Neuronal stem cell (in vitro differentiated cells): ENCODE data around the gene GJB5.

Experiments
- DNase-seq: peaks from one replicate; pipeline ENCODE4 v3.0.0-alpha.2; 2013; ENCODE audit warnings: low spot score
- H2AFZ ChIP-seq: one replicate; pipeline ENCODE4 v1.6.1; 2013; ENCODE audit warnings: mild to moderate bottlenecking, low read length, inconsistent platforms
- H2AK5ac ChIP-seq: 2 replicates; pipeline ENCODE4 v1.6.1; 2013; ENCODE audit warnings: low read depth, mild to moderate bottlenecking, inconsistent platforms, low read length, moderate library complexity, mixed read lengths
- H2BK120ac ChIP-seq: 2 replicates; pipeline ENCODE4 v1.6.1; 2013; ENCODE audit warnings: low read depth, mild to moderate bottlenecking, inconsistent platforms, low read length, moderate library complexity, mixed read lengths
- H2BK12ac ChIP-seq: one replicate; pipeline ENCODE4 v1.6.1; 2013; ENCODE audit warnings: low read length, inconsistent platforms
- H2BK15ac ChIP-seq: 2 replicates; pipeline ENCODE4 v1.6.1; 2013; ENCODE audit warnings: mild to moderate bottlenecking, low read length, inconsistent platforms, mixed read lengths
- H2BK5ac ChIP-seq: one replicate; pipeline ENCODE4 v1.6.1; 2013; ENCODE audit warnings: inconsistent platforms, mild to moderate bottlenecking, low read length, moderate library complexity
- H3K14ac ChIP-seq: one replicate; pipeline ENCODE4 v1.6.1; 2013; ENCODE audit warnings: low read length, inconsistent platforms
- H3K18ac ChIP-seq: 2 replicates; pipeline ENCODE4 v1.6.1; 2013; ENCODE audit warnings: low read length, inconsistent platforms
- H3K23ac ChIP-seq: 2 replicates; pipeline ENCODE4 v1.6.1; 2013; ENCODE audit warnings: low read depth, mild to moderate bottlenecking, mixed read lengths, low read length, inconsistent platforms; ENCODE audit not compliant: poor library complexity
- H3K27ac ChIP-seq: replicated peaks from 3 replicates; pipeline ENCODE4 v1.5.1; 2013; ENCODE audit warnings: low read length, inconsistent platforms
- H3K27me3 ChIP-seq, 3 experiments: 2 replicates each; pipeline ENCODE4 v1.6.1; 2013; ENCODE audit warnings: low read length in 3 of 3, mild to moderate bottlenecking in 2 of 3, inconsistent platforms in 1 of 3, low read depth in 1 of 3, mixed read lengths in 1 of 3, moderate library complexity in 1 of 3; ENCODE audit not compliant: control insufficient read depth in 3 of 3, insufficient read depth in 3 of 3
- H3K36me3 ChIP-seq, 2 donors: replicated peaks in 1 of 2; 2 replicates each; pipeline ENCODE4 v1.6.1; 2013; ENCODE audit warnings: low read length in 2 of 2; ENCODE audit not compliant: control insufficient read depth in 2 of 2, insufficient read depth in 2 of 2
- H3K4ac ChIP-seq: 2 replicates; pipeline ENCODE4 v1.6.1; 2013; ENCODE audit warnings: inconsistent platforms, mild to moderate bottlenecking, low read length, moderate library complexity
- H3K4me1 ChIP-seq, 2 donors: 1 replicate in 1 of 2; 2 replicates in 1 of 2; pipeline ENCODE4 v1.6.1; 2013; ENCODE audit warnings: low read length in 2 of 2, low read depth in 1 of 2; ENCODE audit not compliant: control insufficient read depth in 2 of 2, insufficient read depth in 1 of 2
- H3K4me2 ChIP-seq: one replicate; pipeline ENCODE4 v1.6.1; 2013; ENCODE audit warnings: mild to moderate bottlenecking, low read length, inconsistent platforms; ENCODE audit not compliant: insufficient read depth, poor library complexity, severe bottlenecking
- H3K4me3 ChIP-seq, 2 donors: 2 replicates each; pipeline ENCODE4 v1.5.1; 2013; ENCODE audit warnings: low read length in 2 of 2, mild to moderate bottlenecking in 2 of 2, inconsistent platforms in 1 of 2, moderate library complexity in 1 of 2
- H3K79me1 ChIP-seq: one replicate; pipeline ENCODE4 v1.6.1; 2013; ENCODE audit warnings: low read depth, mild to moderate bottlenecking, inconsistent platforms, low read length, moderate library complexity
- H3K9ac ChIP-seq: one replicate; pipeline ENCODE4 v1.6.1; 2013; ENCODE audit warnings: mild to moderate bottlenecking, low read depth, low read length, inconsistent platforms; ENCODE audit not compliant: poor library complexity
- H3K9me3 ChIP-seq, 2 donors: replicated peaks in 1 of 2; 2 replicates each; pipeline versions ENCODE3 to v1.6.1; 2013; ENCODE audit warnings: low read length in 2 of 2, mild to moderate bottlenecking in 2 of 2, inconsistent platforms in 1 of 2, low read depth in 1 of 2, mixed read lengths in 1 of 2, moderate library complexity in 1 of 2; ENCODE audit not compliant: control insufficient read depth in 2 of 2, insufficient read depth in 1 of 2
- H4K8ac ChIP-seq: one replicate; pipeline ENCODE4 v1.6.1; 2013; ENCODE audit warnings: low read depth, mild to moderate bottlenecking, inconsistent platforms, low read length, moderate library complexity
- H4K91ac ChIP-seq: one replicate; pipeline ENCODE4 v1.6.1; 2013; ENCODE audit warnings: low read length, low read depth, mild to moderate bottlenecking, inconsistent platforms; ENCODE audit not compliant: poor library complexity
- WGBS, 2 donors: extraction: QIAGEN DNeasy Blood & Tissue Kit; methylation state at CpG; one replicate each; pipeline ENCODE4 v1.1.7; 2013; ENCODE audit warnings: missing lambda C conversion rate in 2 of 2, mixed read lengths in 1 of 2; ENCODE audit not compliant: insufficient read length in 2 of 2, insufficient replicate concordance in 1 of 2; ENCODE audit errors: extremely low coverage in 2 of 2; 5-methylcytosine and 5-hydroxymethylcytosine counted together

GJB5 gene

DNA sequence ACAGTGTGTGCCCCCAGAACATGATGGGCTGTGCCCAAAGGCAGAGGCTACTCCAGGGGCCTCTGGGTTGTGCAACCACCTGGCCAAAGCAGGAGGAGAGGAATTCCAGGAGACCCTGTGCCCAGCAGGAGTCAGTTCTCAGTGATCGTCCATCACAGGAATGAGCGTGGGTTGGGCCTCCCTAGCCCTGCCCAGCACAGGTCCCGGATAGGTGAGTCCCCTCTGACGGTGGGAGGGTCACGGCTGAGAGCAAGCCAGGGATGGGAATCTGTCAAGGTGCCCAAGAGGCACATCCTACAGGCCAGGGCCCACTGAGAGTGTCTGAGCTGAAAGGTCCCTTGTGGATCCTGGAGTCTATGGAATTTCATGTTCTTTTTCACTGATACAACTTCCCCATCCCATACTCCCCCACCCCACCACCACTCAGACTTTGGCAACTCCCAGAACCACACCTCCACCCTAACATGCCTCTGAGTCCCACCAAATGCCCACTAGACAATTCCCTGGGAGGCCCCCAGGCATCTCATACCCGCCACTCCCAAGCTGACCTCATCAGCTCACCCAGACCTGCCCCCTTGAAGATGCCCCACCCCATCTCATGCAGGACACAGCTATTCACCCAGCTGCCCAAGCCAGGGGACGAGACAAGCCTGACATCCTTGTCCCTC lies 7.8 kb downstream of the GJB5 start:
- Histone ChIP-seq H3K4me2 (no peak overlapping the region), H2BK120ac (no peak overlapping the region), H3K4me3 (no peak overlapping the region), H3K23ac (no peak overlapping the region), H2BK12ac (no peak overlapping the region), H3K4me1 (peaks cover 0 to 2% of the 10 kb centered on the region in 2 donors), H3K36me3 (no peaks in the 10 kb centered on the region), H3K27me3 (peaks cover 0 to 13% (median 0%) of the 10 kb centered on the region in 3 experiments), H3K14ac (peak overlapping the region; percentile 76), H4K8ac (no peak overlapping the region), H3K9ac (no peak overlapping the region), H2BK5ac (no peak overlapping the region), H2BK15ac (no peak overlapping the region), H2AK5ac (no peak overlapping the region), H3K18ac (peak overlapping the region; percentile 2), H3K79me1 (no peaks in the 10 kb centered on the region), H3K4ac (no peak overlapping the region), H2AFZ (no peak overlapping the region), H3K9me3 (no peaks in the 10 kb centered on the region), H3K27ac (no peak overlapping the region), H4K91ac (no peak overlapping the region)
- DNase-seq, result no peak
- WGBS, 2 donors, result no CpG with 5 or more reads among the region's 7 CpGs

GRCh38 chr1:34763142-34763781 lies 8.4 kb downstream of the GJB5 start:
- Histone ChIP-seq H3K18ac (no peak overlapping the region), H2BK15ac (no peak overlapping the region), H3K27ac (no peak overlapping the region), H4K91ac (no peak overlapping the region), H2AFZ (no peak overlapping the region), H3K9ac (no peak overlapping the region), H3K4me1 (peaks cover 0 to 2% of the 10 kb centered on the region in 2 donors), H3K9me3 (no peaks in the 10 kb centered on the region), H3K23ac (no peak overlapping the region), H3K27me3 (peaks cover 0 to 15% (median 0%) of the 10 kb centered on the region in 3 experiments), H2BK120ac (no peak overlapping the region), H2BK5ac (no peak overlapping the region), H3K36me3 (no peaks in the 10 kb centered on the region), H3K79me1 (no peaks in the 10 kb centered on the region), H3K4ac (no peak overlapping the region), H3K4me2 (no peak overlapping the region), H3K4me3 (peak overlapping the region in 1 of 2 donors; percentile 9), H2BK12ac (no peak overlapping the region), H4K8ac (no peak overlapping the region), H2AK5ac (no peak overlapping the region), H3K14ac (peak overlapping the region; percentile 76)
- WGBS, 2 donors, result no CpG with 5 or more reads among the region's 8 CpGs
- DNase-seq, result no peak

DNA sequence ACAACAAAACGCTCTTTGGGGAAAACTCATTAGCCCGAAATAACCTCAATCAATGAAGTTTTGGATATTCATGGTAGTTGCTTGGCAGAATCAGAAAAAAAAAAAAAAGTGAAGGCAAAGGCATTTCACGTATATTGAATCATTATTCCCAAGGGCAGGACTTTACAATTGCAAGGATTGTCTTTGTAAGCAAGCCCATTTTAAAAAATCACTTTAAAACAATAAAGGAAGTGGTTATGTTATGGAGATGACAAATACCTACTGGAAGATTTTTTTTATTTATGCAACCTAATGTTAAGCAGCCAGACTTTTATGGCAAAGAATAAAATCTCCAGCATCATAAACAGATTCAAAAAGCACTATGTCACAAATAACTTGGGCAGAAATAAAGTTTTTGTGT lies 14.0 kb downstream of the GJB5 start:
- no peak overlapping the region for H2AFZ ChIP-seq
- H4K8ac ChIP-seq, result no peak overlapping the region
- H3K18ac ChIP-seq, result no peak overlapping the region
- H2BK15ac ChIP-seq, result no peak overlapping the region
- no peak overlapping the region for H3K4me3 ChIP-seq
- H4K91ac ChIP-seq, result no peak overlapping the region
- no peak overlapping the region for H3K14ac ChIP-seq
- H3K4me2 ChIP-seq, result no peak overlapping the region
- no peaks in the 10 kb centered on the region for H3K4me1 ChIP-seq
- H3K23ac ChIP-seq, result no peak overlapping the region
- peaks cover 0 to 13% (median 2%) of the 10 kb centered on the region in 3 experiments for H3K27me3 ChIP-seq
- H2BK120ac ChIP-seq, result no peak overlapping the region
- no peak overlapping the region for H3K27ac ChIP-seq
- DNase-seq, result no peak
- H3K79me1 ChIP-seq, result no peaks in the 10 kb centered on the region
- H3K9ac ChIP-seq, result no peak overlapping the region
- WGBS, 2 donors, result no CpG with 5 or more reads among the region's 3 CpGs
- no peak overlapping the region for H2AK5ac ChIP-seq
- no peak overlapping the region for H3K4ac ChIP-seq
- H3K36me3 ChIP-seq, result no peaks in the 10 kb centered on the region
- no peaks in the 10 kb centered on the region for H3K9me3 ChIP-seq
- no peak overlapping the region for H2BK12ac ChIP-seq
- no peak overlapping the region for H2BK5ac ChIP-seq

GRCh38 chr1:34770891-34771504 lies 16.2 kb downstream of the GJB5 start:
- Histone ChIP-seq H3K4ac (no peak overlapping the region), H3K9me3 (no peaks in the 10 kb centered on the region), H3K4me1 (no peaks in the 10 kb centered on the region), H3K4me3 (no peak overlapping the region), H3K23ac (no peak overlapping the region), H2AK5ac (no peak overlapping the region), H3K18ac (no peak overlapping the region), H3K9ac (no peak overlapping the region), H2AFZ (no peak overlapping the region), H2BK5ac (no peak overlapping the region), H3K79me1 (no peaks in the 10 kb centered on the region), H3K14ac (no peak overlapping the region), H4K91ac (no peak overlapping the region), H2BK15ac (no peak overlapping the region), H3K4me2 (no peak overlapping the region), H3K27me3 (peaks cover 0 to 26% (median 2%) of the 10 kb centered on the region in 3 experiments), H3K27ac (no peak overlapping the region), H2BK120ac (no peak overlapping the region), H3K36me3 (no peaks in the 10 kb centered on the region), H4K8ac (no peak overlapping the region), H2BK12ac (no peak overlapping the region)
- WGBS, 2 donors, result no CpG with 5 or more reads among the region's 5 CpGs
- DNase-seq, result no peak
